Suppressor macrophage treated with lipopolysaccharide for 1 hour (primary cell): ENCODE results near the gene PTPRO.

ENCODE experiments used
- DNase-seq, 3 donors: peaks; one replicate each; pipeline ENCODE4 v3.0.0-alpha.2; 2020 to 2022

The PTPRO gene

GRCh38 chr12:15355766-15356165 lies 33.5 kb downstream of the PTPRO start:
- DNase-seq = no peak

- DNase-seq = no peak
These were observed 34.6 kb downstream of the PTPRO start for GRCh38 chr12:15356951-15357364.

- no peak for DNase-seq
These were observed 42.2 kb downstream of the PTPRO start for GRCh38 chr12:15364221-15365160.

- no peak for DNase-seq
These were observed 46.5 kb downstream of the PTPRO start for GRCh38 chr12:15368812-15369211.

- DNase-seq = no peak
These were observed 50.0 kb downstream of the PTPRO start for GRCh38 chr12:15372352-15372751.

- no peak for DNase-seq
These were observed 65.5 kb downstream of the PTPRO start for GRCh38 chr12:15387772-15388171.

GRCh38 chr12:15389561-15389960 lies 67.3 kb downstream of the PTPRO start:
- no peak for DNase-seq

GRCh38 chr12:15393037-15393436 lies 70.7 kb downstream of the PTPRO start:
- no peak for DNase-seq

GRCh38 chr12:15393995-15394394 lies 71.7 kb downstream of the PTPRO start:
- DNase-seq = no peak

- DNase-seq = peak in 1 of 3 donors; percentile 41
These were observed 82.2 kb downstream of the PTPRO start for GRCh38 chr12:15404485-15404884.

- no peak for DNase-seq
These were observed 83.3 kb downstream of the PTPRO start for GRCh38 chr12:15405606-15406005.

- DNase-seq = no peak
These were observed 84.7 kb downstream of the PTPRO start for GRCh38 chr12:15407025-15407424.

GRCh38 chr12:15411842-15412241 lies 89.5 kb downstream of the PTPRO start:
- no peak for DNase-seq

- DNase-seq = no peak
These were observed 95.4 kb downstream of the PTPRO start for GRCh38 chr12:15417691-15418090.

- no peak for DNase-seq
These were observed 101.3 kb downstream of the PTPRO start for GRCh38 chr12:15423629-15424028.

- DNase-seq = no peak
These were observed 105.6 kb downstream of the PTPRO start for GRCh38 chr12:15427913-15428312.

- DNase-seq = no peak
These were observed 106.3 kb downstream of the PTPRO start for GRCh38 chr12:15428632-15429031.

GRCh38 chr12:15429262-15429661 lies 107.0 kb downstream of the PTPRO start:
- DNase-seq = no peak

- DNase-seq = no peak
These were observed 113.3 kb downstream of the PTPRO start for GRCh38 chr12:15435597-15435996.

GRCh38 chr12:15439459-15439858 lies 117.2 kb downstream of the PTPRO start:
- no peak for DNase-seq

- no peak for DNase-seq
These were observed 120.7 kb downstream of the PTPRO start for GRCh38 chr12:15443050-15443449.

GRCh38 chr12:15443611-15444010 lies 121.3 kb downstream of the PTPRO start:
- no peak for DNase-seq

GRCh38 chr12:15444523-15444922 lies 122.2 kb downstream of the PTPRO start:
- no peak for DNase-seq

- DNase-seq = no peak
These were observed 124.5 kb downstream of the PTPRO start for GRCh38 chr12:15446807-15447206.

- peak in 1 of 3 donors; percentile 3 for DNase-seq
These were observed 131.3 kb downstream of the PTPRO start for GRCh38 chr12:15453613-15454012.
